ENCODE measurements around the gene GPSM1. TPM values are rescaled to one million over a fixed set of nuclear protein-coding genes. Genes with fewer than 3 reads are reported as not detected.

Gene GPSM1
- total RNA-seq, 1 experiment from 2014 or later = 24.7 TPM

- H3K27me3 Mint-ChIP-seq (ENCODE audit: low read depth) = no peaks in the 10 kb centered on the region
- no peaks in the 10 kb centered on the region for H3K9me3 ChIP-seq (ENCODE audit: control insufficient read depth, low read depth, low read length)
- no peak overlapping the region for H3K27ac ChIP-seq (ENCODE audit: insufficient read length, low read depth, low read length)
- no peak overlapping the region for H3K23ac ChIP-seq (ENCODE audit: insufficient read length, low read depth, low read length)
- no peaks in the 10 kb centered on the region for H3K79me2 ChIP-seq (ENCODE audit: insufficient read depth, low read length)
- no peak overlapping the region for H3K56ac ChIP-seq (ENCODE audit: insufficient read length, low read depth, low read length)
- no peak overlapping the region for H3K4me3 Mint-ChIP-seq
- no CpG with 5 or more reads among the region's 11 CpGs for WGBS (ENCODE audit: extremely low coverage, insufficient read length, low lambda C conversion rate)
- H3K36me3 Mint-ChIP-seq (ENCODE audit: insufficient read depth in 1 of 3, low read depth in 3 of 3) = peaks cover 7 to 44% (median 28%) of the 10 kb centered on the region in 3 experiments; a peak in 6 of 7 replicates
- H3K9me3 Mint-ChIP-seq = no peaks in the 10 kb centered on the region
- H2AFZ ChIP-seq (ENCODE audit: low read length) = no peak overlapping the region
- no peak overlapping the region for H2BK12ac ChIP-seq (ENCODE audit: insufficient read length, low read depth, low read length)
- no peak overlapping the region for H4K8ac ChIP-seq (replicated peaks; ENCODE audit: insufficient read length, low read depth, low read length)
- H2BK20ac ChIP-seq (ENCODE audit: low read depth, low read length, poor library complexity, severe bottlenecking) = no peak overlapping the region
- H3K4me1 Mint-ChIP-seq = no peaks in the 10 kb centered on the region
- H3K4me2 ChIP-seq (ENCODE audit: insufficient read depth, insufficient read length, low read length) = no peak overlapping the region
- no peak overlapping the region for H2AK5ac ChIP-seq (ENCODE audit: insufficient read length, low read length)
- no peak overlapping the region for H3K4ac ChIP-seq (ENCODE audit: low read depth, low read length)
- H3K4me1 ChIP-seq (ENCODE audit: insufficient read depth, low read length) = no peaks in the 10 kb centered on the region
- no peaks in the 10 kb centered on the region for H3K27me3 ChIP-seq (ENCODE audit: insufficient read depth, low read length)
- no peak overlapping the region for H4K91ac ChIP-seq (ENCODE audit: insufficient read length, low read depth, low read length)
- no peak overlapping the region for H3K9ac ChIP-seq (ENCODE audit: extremely low read depth, insufficient read length, low read length)
- TF ChIP-seq CTCF (conservative IDR thresholded peaks at IDR 0.05) = no peak
- no peak overlapping the region for H2BK120ac ChIP-seq (ENCODE audit: low read depth, low read length, poor library complexity, severe bottlenecking)
- no peak overlapping the region for H2BK5ac ChIP-seq (ENCODE audit: insufficient read length, low read length)
- H4K5ac ChIP-seq (ENCODE audit: insufficient read length, low read depth, low read length) = no peak overlapping the region
- no peak overlapping the region for H3T11ph ChIP-seq (ENCODE audit: low read length)
- no peak overlapping the region for H3K14ac ChIP-seq (ENCODE audit: insufficient read depth, low read length)
- H3K18ac ChIP-seq (ENCODE audit: insufficient read length, low read depth, low read length) = no peak overlapping the region
- H3K79me1 ChIP-seq (ENCODE audit: insufficient read depth, low read depth, low read length, poor library complexity, severe bottlenecking) = no peaks in the 10 kb centered on the region
- no peaks in the 10 kb centered on the region for H4K20me1 ChIP-seq (ENCODE audit: control insufficient read depth, insufficient read depth, insufficient read length)
- H2BK15ac ChIP-seq (ENCODE audit: low read depth, low read length) = no peak overlapping the region
- DNase-seq = no peak
- no peaks in the 10 kb centered on the region for H3K23me2 ChIP-seq (ENCODE audit: insufficient read length, low read depth, low read length, poor library complexity, severe bottlenecking)
- H3K27ac Mint-ChIP-seq = no peak overlapping the region
Measured at GRCh38 chr9:136379401-136379800, 52.1 kb downstream of the GPSM1 start.
